IMR-90 (cell line): ENCODE results near the gene THBS1. TPM values are rescaled to one million over a fixed set of nuclear protein-coding genes. Genes with fewer than 3 reads are reported as not detected.

Source experiments
- ATAC-seq: fragments of 200-7000 bp; cut with Tn5 transposase; 2 replicates; pipeline ENCODE4 v1.9.1; 2020; ENCODE audit warnings: low read depth, mild to moderate bottlenecking, moderate library complexity
- BruUV-seq: library from RNA; stranded (reverse); fragments of 400-500 nt; replicated peaks from 2 replicates; lab custom pipeline; 2021; lab: Mats Ljungman, UMichigan
- CTCF ChIA-PET: fragments of 300-600 bp; formaldehyde crosslinking; extraction: SDS; loops from one replicate; lab custom pipeline; 2021; ENCODE audit warnings: antibody characterized with exemption; lab: Yijun Ruan, JAX
- POLR2A ChIA-PET: fragments of 300-600 bp; sonication (Branson Sonifier 250); formaldehyde crosslinking; loops from one replicate; lab custom pipeline; 2022; ENCODE audit warnings: antibody characterized with exemption; ENCODE audit not compliant: unreplicated experiment; lab: Charles Lee
- DNase-seq: peaks from one replicate; pipeline ENCODE4 v3.0.0; 2013
- H2AFZ ChIP-seq: replicated peaks from 2 replicates; pipeline ENCODE3; 2013; ENCODE audit warnings: low read length, mild to moderate bottlenecking; ENCODE audit not compliant: poor library complexity
- H2AK5ac ChIP-seq: 2 replicates; pipeline ENCODE4 v1.6.1; 2013; ENCODE audit warnings: low read depth, low read length, inconsistent platforms
- H2AK9ac ChIP-seq: replicated peaks from 2 replicates; pipeline ENCODE3; 2013; ENCODE audit warnings: mild to moderate bottlenecking, low read depth, low read length, moderate library complexity; ENCODE audit not compliant: poor library complexity
- H2BK120ac ChIP-seq: 2 replicates; pipeline ENCODE4 v1.6.1; 2013; ENCODE audit warnings: low read depth, low read length, inconsistent platforms
- H2BK15ac ChIP-seq: 3 replicates; pipeline ENCODE4 v1.6.1; 2013; ENCODE audit warnings: low read depth, low read length, inconsistent platforms
- H2BK20ac ChIP-seq: 2 replicates; pipeline ENCODE4 v1.6.1; 2013; ENCODE audit warnings: low read depth, mild to moderate bottlenecking, inconsistent platforms, low read length, moderate library complexity
- H2BK5ac ChIP-seq: 2 replicates; pipeline ENCODE4 v1.6.1; 2013; ENCODE audit warnings: mild to moderate bottlenecking, low read depth, low read length, inconsistent platforms; ENCODE audit not compliant: poor library complexity, severe bottlenecking
- H3K14ac ChIP-seq: replicated peaks from 2 replicates; pipeline ENCODE4 v1.6.1; 2013; ENCODE audit warnings: low read depth, low read length, inconsistent platforms
- H3K18ac ChIP-seq: 2 replicates; pipeline ENCODE4 v1.6.1; 2013; ENCODE audit warnings: low read depth, low read length, control low read depth
- H3K23ac ChIP-seq: 2 replicates; pipeline ENCODE4 v1.6.1; 2013; ENCODE audit warnings: low read depth, low read length, inconsistent platforms
- H3K27ac ChIP-seq: 2 replicates; pipeline ENCODE4 v1.5.1; 2013; ENCODE audit warnings: mild to moderate bottlenecking, control low read depth, low read length; ENCODE audit not compliant: insufficient read depth
- H3K27me3 ChIP-seq: 2 replicates; pipeline ENCODE4 v1.6.1; 2013; ENCODE audit warnings: low read length; ENCODE audit not compliant: control insufficient read depth, insufficient read depth
- H3K36me3 ChIP-seq: 2 replicates; pipeline ENCODE4 v1.6.1; 2013; ENCODE audit warnings: low read length, mixed read lengths; ENCODE audit not compliant: control insufficient read depth, insufficient read depth
- H3K4ac ChIP-seq: 2 replicates; pipeline ENCODE4 v1.6.1; 2013; ENCODE audit warnings: low read depth, low read length, inconsistent platforms
- H3K4me1 ChIP-seq: 2 replicates; pipeline ENCODE4 v1.6.1; 2013; ENCODE audit warnings: low read length, mixed read lengths; ENCODE audit not compliant: control insufficient read depth, insufficient read depth
- H3K4me2 ChIP-seq: 2 replicates; pipeline ENCODE4 v1.6.1; 2013; ENCODE audit warnings: low read depth, mild to moderate bottlenecking, control low read depth, low read length, moderate library complexity
- H3K4me3 ChIP-seq: 2 replicates; pipeline ENCODE4 v1.5.1; 2013; ENCODE audit warnings: low read depth, mild to moderate bottlenecking, control low read depth, low read length, moderate library complexity; ENCODE audit not compliant: insufficient read depth
- H3K56ac ChIP-seq: 2 replicates; pipeline ENCODE4 v1.6.1; 2013; ENCODE audit warnings: low read length, inconsistent platforms; ENCODE audit not compliant: insufficient read depth; ENCODE audit errors: extremely low read depth
- H3K79me1 ChIP-seq, 2 experiments: 2 replicates each; pipeline ENCODE4 v1.6.1; 2013; ENCODE audit warnings: low read length in 2 of 2, inconsistent platforms in 1 of 2, low read depth in 1 of 2
- H3K9ac ChIP-seq: 2 replicates; pipeline ENCODE4 v1.6.1; 2013; ENCODE audit warnings: low read depth, low read length, control low read depth
- H3K9me1 ChIP-seq: 2 replicates; pipeline ENCODE4 v1.6.1; 2013; ENCODE audit warnings: low read length, inconsistent platforms; ENCODE audit not compliant: insufficient read depth
- H3K9me3 ChIP-seq: 2 replicates; pipeline ENCODE4 v1.6.1; 2013; ENCODE audit warnings: low read length; ENCODE audit not compliant: control insufficient read depth, insufficient read depth
- H4K20me1 ChIP-seq: 2 replicates; pipeline ENCODE4 v1.6.1; 2013; ENCODE audit warnings: low read length, inconsistent platforms; ENCODE audit not compliant: insufficient read depth
- H4K5ac ChIP-seq: 2 replicates; pipeline ENCODE4 v1.6.1; 2013; ENCODE audit warnings: mild to moderate bottlenecking, low read depth, low read length, control low read depth
- H4K8ac ChIP-seq, 2 experiments: 2 replicates each; pipeline ENCODE4 v1.6.1; 2013; ENCODE audit warnings: low read depth in 2 of 2, low read length in 2 of 2, control low read depth in 1 of 2, inconsistent platforms in 1 of 2
- H4K91ac ChIP-seq: 2 replicates; pipeline ENCODE4 v1.6.1; 2013; ENCODE audit warnings: low read depth, low read length, inconsistent platforms; ENCODE audit not compliant: insufficient read depth
- BHLHE40 ChIP-seq: fragments of 150-350 bp; IDR thresholded peaks from 2 replicates; pipeline ENCODE4 v1.6.1; 2016; ENCODE audit warnings: mild to moderate bottlenecking, low read depth, low read length
- CEBPB ChIP-seq: IDR thresholded peaks from 2 replicates; pipeline ENCODE4 v1.6.1; 2012; ENCODE audit warnings: low read depth, low read length, improper control_type of control experiment
- CHD1 ChIP-seq: IDR thresholded peaks from 2 replicates; pipeline ENCODE4 v1.6.1; 2012; ENCODE audit warnings: low read depth, low read length, improper control_type of control experiment
- CTCF ChIP-seq: conservative IDR thresholded peaks from 2 replicates; pipeline ENCODE4 v1.5.1; 2012; ENCODE audit warnings: mild to moderate bottlenecking, low read depth, low read length, improper control_type of control experiment
- FOS ChIP-seq: fragments of 150-350 bp; IDR thresholded peaks from 2 replicates; pipeline ENCODE4 v1.6.1; 2016; ENCODE audit warnings: low read depth, low read length
- MAFK ChIP-seq: IDR thresholded peaks from 2 replicates; pipeline ENCODE4 v1.6.1; 2012; ENCODE audit warnings: low read depth, low read length, improper control_type of control experiment
- MAZ ChIP-seq: IDR thresholded peaks from 2 replicates; pipeline ENCODE4 v1.6.1; 2012; ENCODE audit warnings: low read depth, mild to moderate bottlenecking, low read length, improper control_type of control experiment, moderate library complexity, borderline replicate concordance
- MXI1 ChIP-seq: IDR thresholded peaks from 2 replicates; pipeline ENCODE4 v1.6.1; 2012; ENCODE audit warnings: low read depth, mild to moderate bottlenecking, low read length, moderate library complexity, borderline replicate concordance
- NFE2L2 ChIP-seq: fragments of 150-350 bp; IDR thresholded peaks from 2 replicates; pipeline ENCODE4 v1.6.1; 2016; ENCODE audit warnings: low read depth, mild to moderate bottlenecking, low read length
- POLR2A ChIP-seq: IDR thresholded peaks from 2 replicates; pipeline ENCODE4 v1.6.1; 2012; ENCODE audit warnings: mild to moderate bottlenecking, low read depth, low read length
- RCOR1 ChIP-seq: IDR thresholded peaks from 2 replicates; pipeline ENCODE4 v1.6.1; 2012; ENCODE audit warnings: mild to moderate bottlenecking, low read length, improper control_type of control experiment; ENCODE audit not compliant: insufficient replicate concordance
- RFX5 ChIP-seq: IDR thresholded peaks from 2 replicates; pipeline ENCODE4 v1.8.0; 2012; ENCODE audit warnings: low read depth, mild to moderate bottlenecking, low read length, moderate library complexity
- SMC3 ChIP-seq: fragments of 150-350 bp; IDR thresholded peaks from 2 replicates; pipeline ENCODE4 v1.6.1; 2016; ENCODE audit warnings: low read depth, mild to moderate bottlenecking, antibody characterized with exemption, low read length, moderate library complexity
- USF2 ChIP-seq: fragments of 150-350 bp; IDR thresholded peaks from 2 replicates; pipeline ENCODE4 v1.6.1; 2017; ENCODE audit warnings: mild to moderate bottlenecking, antibody characterized with exemption, low read length, low read depth
- WGBS, 2 experiments: methylation state at CpG; one replicate each; pipeline versions ENCODE4 v1.1.5 to v1.1.7; 2013; ENCODE audit warnings: missing lambda C conversion rate in 2 of 2; ENCODE audit not compliant: insufficient read length in 1 of 2; ENCODE audit errors: extremely low coverage in 2 of 2; 5-methylcytosine and 5-hydroxymethylcytosine counted together
- dilution Hi-C: fragments of 300-500 bp; cut with HindIII; formaldehyde crosslinking; loops from one replicate; pipeline ENCODE4 v1.14.3; 2018; ENCODE audit warnings: low sequenced_read_pairs; ENCODE audit not compliant: unreplicated experiment
- in situ Hi-C: fragments of 300-500 bp; cut with MboI; formaldehyde crosslinking; loops from 3 replicates; pipeline ENCODE4 v1.14.3; 2019; ENCODE audit warnings: low sequenced_read_pairs, inconsistent platforms, mixed read lengths
- intact Hi-C: fragments of 100-400 bp; cut with micrococcal nuclease; formaldehyde crosslinking; loops from 2 replicates; pipeline ENCODE4 v1.10.0; 2022
- polyA plus RNA-seq, 3 experiments: library from polyadenylated mRNA; depleted of rRNA; stranded (reverse); fragments of >200 nt; gene quantifications; 2 replicates each; pipeline ENCODE4 v1.2.3, GENCODE V29; 2012; ENCODE audit warnings: low replicate concordance in 1 of 3
- total RNA-seq: library from RNA; depleted of rRNA; stranded (reverse); fragments of >200 nt; gene quantifications from 2 replicates; pipeline ENCODE4 v1.2.3, GENCODE V29; 2012
- TF ChIP-seq, protein P1 (sequence below): fragments of 150-350 bp; IDR thresholded peaks from 2 replicates; pipeline ENCODE4 v1.6.1; 2016; ENCODE audit warnings: low read depth, mild to moderate bottlenecking, low read length, moderate library complexity, borderline replicate concordance

The THBS1 gene
- total and polyA plus RNA-seq, 2 of the 4 experiments (the other 2 are of a cell fraction): 1,562 to 4,071 TPM

GRCh38 chr15:39643727-39644126, 62.8 kb downstream of the THBS1 start:
- H2BK20ac ChIP-seq: no peak overlapping the region
- no peaks in the 10 kb centered on the region for H3K79me1 ChIP-seq
- no peak overlapping the region for H2AK5ac ChIP-seq
- no peak overlapping the region for H2BK15ac ChIP-seq
- H3K9me3 ChIP-seq: no peaks in the 10 kb centered on the region
- H3K23ac ChIP-seq: no peak overlapping the region
- H4K5ac ChIP-seq: no peak overlapping the region
- H3K18ac ChIP-seq: no peak overlapping the region
- no peak overlapping the region for H4K91ac ChIP-seq
- no peak overlapping the region for H3K27ac ChIP-seq
- H4K20me1 ChIP-seq: no peaks in the 10 kb centered on the region
- dilution Hi-C loops: no loop called here
- H2BK120ac ChIP-seq: no peak overlapping the region
- peaks cover 2% of the 10 kb centered on the region; the same call in 1 of the 2 replicates for H3K9me1 ChIP-seq
- no peak overlapping the region for H3K9ac ChIP-seq
- H2AK9ac ChIP-seq: no peak overlapping the region
- H3K56ac ChIP-seq: no peak overlapping the region
- H3K27me3 ChIP-seq: no peaks in the 10 kb centered on the region
- TF ChIP-seq POLR2A (no peak), MAZ (no peak), CEBPB (no peak), CTCF (no peak), USF2 (no peak), RCOR1 (no peak), NFE2L2 (no peak), SMC3 (no peak), RFX5 (no peak), BHLHE40 (no peak), CHD1 (no peak), MAFK (no peak), FOS (no peak), MXI1 (no peak)
- TF ChIP-seq, protein P1, sequence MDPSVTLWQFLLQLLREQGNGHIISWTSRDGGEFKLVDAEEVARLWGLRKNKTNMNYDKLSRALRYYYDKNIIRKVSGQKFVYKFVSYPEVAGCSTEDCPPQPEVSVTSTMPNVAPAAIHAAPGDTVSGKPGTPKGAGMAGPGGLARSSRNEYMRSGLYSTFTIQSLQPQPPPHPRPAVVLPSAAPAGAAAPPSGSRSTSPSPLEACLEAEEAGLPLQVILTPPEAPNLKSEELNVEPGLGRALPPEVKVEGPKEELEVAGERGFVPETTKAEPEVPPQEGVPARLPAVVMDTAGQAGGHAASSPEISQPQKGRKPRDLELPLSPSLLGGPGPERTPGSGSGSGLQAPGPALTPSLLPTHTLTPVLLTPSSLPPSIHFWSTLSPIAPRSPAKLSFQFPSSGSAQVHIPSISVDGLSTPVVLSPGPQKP: no peak
- no peak overlapping the region for H2BK5ac ChIP-seq
- intact Hi-C loops: no loop called here
- H3K4me3 ChIP-seq: no peak overlapping the region
- CTCF ChIA-PET: no interaction called here
- H2AFZ ChIP-seq: no peak overlapping the region
- no peak overlapping the region for H3K4ac ChIP-seq
- POLR2A ChIA-PET: no interaction called here
- H3K4me2 ChIP-seq: no peak overlapping the region
- in situ Hi-C loops: no loop called here
- ATAC-seq (no peak), DNase-seq (no peak)
- no peak overlapping the region for H4K8ac ChIP-seq
- 80% methylated on average over 1 of the region's 1 CpG; no CpG with 5 or more reads in 1 of the 2 experiments for WGBS, 2 experiments
- H3K14ac ChIP-seq: no peak overlapping the region
- H3K4me1 ChIP-seq: peaks cover 6% of the 10 kb centered on the region; the same call in 1 of the 2 replicates
- H3K36me3 ChIP-seq: no peaks in the 10 kb centered on the region
- no TSS peak for BruUV-seq
